HL-60 (cell line): ENCODE measurements around the gene RSRC1.
"Not testable (repeated sequence)": the region's sequence is repeated elsewhere in the genome, so short reads cannot be mapped to it uniquely, and the experiment has no call there.

Source experiments
- DNase-seq, 2 experiments: peaks; one replicate each; pipeline ENCODE4 v3.0.0-alpha.2; 2010 to 2020; ENCODE audit warnings: low read depth in 1 of 2, low spot score in 1 of 2
- H3K27ac ChIP-seq: fragments of 250-450 bp; sonication (Bioruptor Pico); replicated peaks from 2 replicates; pipeline ENCODE4 v1.5.1; 2020; ENCODE audit warnings: mild to moderate bottlenecking, moderate library complexity
- H3K27me3 ChIP-seq: fragments of 250-450 bp; sonication (Bioruptor Pico); 2 replicates; pipeline ENCODE4 v1.5.1; 2021; ENCODE audit warnings: mild to moderate bottlenecking, moderate library complexity; ENCODE audit not compliant: insufficient read depth, poor library complexity, severe bottlenecking
- H3K4me3 ChIP-seq: replicated peaks from 2 replicates; pipeline ENCODE4 v1.5.1; 2011; ENCODE audit warnings: mild to moderate bottlenecking, control low read depth, low read length; ENCODE audit not compliant: insufficient read depth
- GABPA ChIP-seq: IDR thresholded peaks from 2 replicates; pipeline ENCODE4 v1.6.1; 2012; ENCODE audit warnings: low read depth
- POLR2AphosphoS5 ChIP-seq: IDR thresholded peaks from 2 replicates; pipeline ENCODE4 v1.6.1; 2012; ENCODE audit warnings: low read depth
- SPI1 ChIP-seq: IDR thresholded peaks from 2 replicates; pipeline ENCODE4 v1.6.1; 2012; ENCODE audit warnings: low read depth, mild to moderate bottlenecking, borderline replicate concordance
- long read RNA-seq: library from polyadenylated mRNA; unstranded; transcript quantifications from one replicate; pipeline ENCODE4 v2.0.0, GENCODE V29; 2020
- TF ChIP-seq, protein P1 (sequence below): IDR thresholded peaks from 2 replicates; pipeline ENCODE4 v1.6.1; 2012; ENCODE audit warnings: low read depth; ENCODE audit not compliant: insufficient replicate concordance
- TF ChIP-seq, protein P2 (sequence below): IDR thresholded peaks from one replicate; pipeline ENCODE4 v1.5.1; 2011; ENCODE audit warnings: low read length, control low read depth, inconsistent platforms; ENCODE audit not compliant: insufficient read depth

The RSRC1 gene, protein sequence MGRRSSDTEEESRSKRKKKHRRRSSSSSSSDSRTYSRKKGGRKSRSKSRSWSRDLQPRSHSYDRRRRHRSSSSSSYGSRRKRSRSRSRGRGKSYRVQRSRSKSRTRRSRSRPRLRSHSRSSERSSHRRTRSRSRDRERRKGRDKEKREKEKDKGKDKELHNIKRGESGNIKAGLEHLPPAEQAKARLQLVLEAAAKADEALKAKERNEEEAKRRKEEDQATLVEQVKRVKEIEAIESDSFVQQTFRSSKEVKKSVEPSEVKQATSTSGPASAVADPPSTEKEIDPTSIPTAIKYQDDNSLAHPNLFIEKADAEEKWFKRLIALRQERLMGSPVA
- long read RNA-seq, transcript RSRC1-201 (10 exons, 1,727 nt) = major isoform, 18 of 67 reads
- long read RNA-seq, transcript RSRC1-215 (10 exons, 1,738 nt) = minor isoform, 11 of 67 reads
- long read RNA-seq, partial matches to known transcripts = 17 of 67 reads
- long read RNA-seq, other reads (novel, unspliced or antisense) = 17 of 67 reads

DNA sequence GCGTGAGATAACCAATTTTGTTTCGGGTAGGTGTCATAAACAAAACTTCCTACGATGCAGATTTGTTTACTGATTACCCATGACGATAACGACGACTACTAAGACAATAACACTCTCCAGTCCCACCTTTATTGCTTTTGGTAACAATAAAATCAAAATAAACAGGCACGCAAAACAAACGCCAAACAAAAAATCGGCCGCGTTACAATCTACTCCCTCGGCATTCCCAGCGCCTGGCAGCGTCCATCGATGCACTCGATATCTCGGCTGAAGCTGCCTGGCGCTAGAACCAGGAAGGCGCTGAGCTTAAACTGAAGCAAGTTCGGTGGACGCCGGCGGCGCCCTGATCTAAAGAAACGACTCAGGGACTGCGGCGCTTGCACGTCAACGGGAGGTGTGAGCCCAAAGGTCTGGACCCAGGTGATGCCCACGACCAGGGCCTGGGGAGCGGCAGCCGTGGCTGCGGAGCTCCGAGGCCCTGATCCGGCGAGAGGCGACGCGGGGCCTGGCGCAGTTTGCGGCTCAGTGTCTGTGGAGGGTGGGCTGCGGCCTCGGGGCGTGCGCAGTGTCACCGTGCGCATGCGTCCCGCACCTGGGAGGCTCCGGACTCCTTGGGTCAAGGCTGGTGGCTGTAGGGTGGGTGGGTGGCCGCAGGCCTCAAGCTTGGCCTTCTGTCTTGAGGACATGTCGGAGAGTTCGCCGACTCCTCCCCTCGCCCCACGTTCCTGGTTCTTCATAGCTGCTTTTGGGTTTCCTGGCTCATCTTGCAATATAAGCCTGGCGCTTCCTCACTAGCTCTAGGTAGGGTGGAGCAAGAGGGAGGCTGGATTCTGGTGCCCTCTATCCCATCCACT, at the start of gene RSRC1:
Gene RSRC1 (plus strand): TSS at position 286 of the 854 bp plus-strand sequence. CDS start 12,016 bp downstream, outside the sequence.
- peak within 1 kb of the TSS; percentile 94 for H3K27ac ChIP-seq
- DNase-seq = peak; percentile 77 to 90
- H3K4me3 ChIP-seq = peak within 1 kb of the TSS; percentile 88
- no peaks in the 10 kb centered on the region for H3K27me3 ChIP-seq
- TF ChIP-seq GABPA (no peak), POLR2AphosphoS5 (peak; percentile 75), SPI1 (peak; percentile 43; the same call in 1 of the 2 replicates)
- TF ChIP-seq, protein P1, sequence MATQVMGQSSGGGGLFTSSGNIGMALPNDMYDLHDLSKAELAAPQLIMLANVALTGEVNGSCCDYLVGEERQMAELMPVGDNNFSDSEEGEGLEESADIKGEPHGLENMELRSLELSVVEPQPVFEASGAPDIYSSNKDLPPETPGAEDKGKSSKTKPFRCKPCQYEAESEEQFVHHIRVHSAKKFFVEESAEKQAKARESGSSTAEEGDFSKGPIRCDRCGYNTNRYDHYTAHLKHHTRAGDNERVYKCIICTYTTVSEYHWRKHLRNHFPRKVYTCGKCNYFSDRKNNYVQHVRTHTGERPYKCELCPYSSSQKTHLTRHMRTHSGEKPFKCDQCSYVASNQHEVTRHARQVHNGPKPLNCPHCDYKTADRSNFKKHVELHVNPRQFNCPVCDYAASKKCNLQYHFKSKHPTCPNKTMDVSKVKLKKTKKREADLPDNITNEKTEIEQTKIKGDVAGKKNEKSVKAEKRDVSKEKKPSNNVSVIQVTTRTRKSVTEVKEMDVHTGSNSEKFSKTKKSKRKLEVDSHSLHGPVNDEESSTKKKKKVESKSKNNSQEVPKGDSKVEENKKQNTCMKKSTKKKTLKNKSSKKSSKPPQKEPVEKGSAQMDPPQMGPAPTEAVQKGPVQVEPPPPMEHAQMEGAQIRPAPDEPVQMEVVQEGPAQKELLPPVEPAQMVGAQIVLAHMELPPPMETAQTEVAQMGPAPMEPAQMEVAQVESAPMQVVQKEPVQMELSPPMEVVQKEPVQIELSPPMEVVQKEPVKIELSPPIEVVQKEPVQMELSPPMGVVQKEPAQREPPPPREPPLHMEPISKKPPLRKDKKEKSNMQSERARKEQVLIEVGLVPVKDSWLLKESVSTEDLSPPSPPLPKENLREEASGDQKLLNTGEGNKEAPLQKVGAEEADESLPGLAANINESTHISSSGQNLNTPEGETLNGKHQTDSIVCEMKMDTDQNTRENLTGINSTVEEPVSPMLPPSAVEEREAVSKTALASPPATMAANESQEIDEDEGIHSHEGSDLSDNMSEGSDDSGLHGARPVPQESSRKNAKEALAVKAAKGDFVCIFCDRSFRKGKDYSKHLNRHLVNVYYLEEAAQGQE = peak; percentile 51
- TF ChIP-seq, protein P2, sequence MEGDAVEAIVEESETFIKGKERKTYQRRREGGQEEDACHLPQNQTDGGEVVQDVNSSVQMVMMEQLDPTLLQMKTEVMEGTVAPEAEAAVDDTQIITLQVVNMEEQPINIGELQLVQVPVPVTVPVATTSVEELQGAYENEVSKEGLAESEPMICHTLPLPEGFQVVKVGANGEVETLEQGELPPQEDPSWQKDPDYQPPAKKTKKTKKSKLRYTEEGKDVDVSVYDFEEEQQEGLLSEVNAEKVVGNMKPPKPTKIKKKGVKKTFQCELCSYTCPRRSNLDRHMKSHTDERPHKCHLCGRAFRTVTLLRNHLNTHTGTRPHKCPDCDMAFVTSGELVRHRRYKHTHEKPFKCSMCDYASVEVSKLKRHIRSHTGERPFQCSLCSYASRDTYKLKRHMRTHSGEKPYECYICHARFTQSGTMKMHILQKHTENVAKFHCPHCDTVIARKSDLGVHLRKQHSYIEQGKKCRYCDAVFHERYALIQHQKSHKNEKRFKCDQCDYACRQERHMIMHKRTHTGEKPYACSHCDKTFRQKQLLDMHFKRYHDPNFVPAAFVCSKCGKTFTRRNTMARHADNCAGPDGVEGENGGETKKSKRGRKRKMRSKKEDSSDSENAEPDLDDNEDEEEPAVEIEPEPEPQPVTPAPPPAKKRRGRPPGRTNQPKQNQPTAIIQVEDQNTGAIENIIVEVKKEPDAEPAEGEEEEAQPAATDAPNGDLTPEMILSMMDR = no peak

DNA sequence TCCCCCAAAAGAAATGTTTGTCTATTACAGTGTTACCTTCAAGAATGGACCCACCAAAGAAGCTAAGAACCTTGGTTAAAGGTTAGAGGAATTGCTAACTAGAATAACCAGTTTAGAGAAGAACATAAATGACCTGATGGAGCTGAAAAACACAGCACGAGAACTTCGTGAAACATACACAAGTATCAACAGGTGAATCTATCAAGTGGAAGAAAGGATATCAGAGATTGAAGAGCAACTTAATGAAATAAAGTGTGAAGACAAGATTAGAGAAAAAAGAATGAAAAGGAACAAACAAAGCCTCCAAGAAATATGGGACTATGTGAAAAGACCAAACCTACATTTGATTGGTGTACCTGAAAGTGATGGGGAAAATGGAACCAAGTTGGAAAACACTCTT, 44.3 kb upstream of the RSRC1 start:
- not testable (repeated sequence) for H3K27me3 ChIP-seq, H3K4me3 ChIP-seq, DNase-seq, H3K27ac ChIP-seq

DNA sequence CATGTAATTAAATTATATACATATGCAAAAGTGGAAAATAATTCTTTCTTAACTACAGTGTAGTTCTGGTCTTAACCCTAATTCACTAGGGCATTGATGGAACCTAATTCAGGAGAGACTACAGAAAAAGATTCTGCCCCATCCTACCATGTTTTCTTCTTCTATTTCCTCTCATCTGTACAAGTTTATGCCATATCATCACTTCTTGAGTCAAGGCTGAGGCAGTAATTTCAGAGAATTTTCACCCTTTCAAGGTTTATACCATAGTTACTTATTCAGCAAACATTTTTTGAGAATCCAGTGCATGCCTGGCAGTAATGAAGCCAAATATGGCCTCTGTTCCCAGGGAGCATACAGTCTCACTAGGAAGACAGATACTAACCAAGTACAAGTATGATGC, 37.1 kb upstream of the RSRC1 start:
- TF ChIP-seq GABPA (no peak), POLR2AphosphoS5 (no peak), SPI1 (no peak)
- TF ChIP-seq, protein P1 = no peak
- TF ChIP-seq, protein P2 = no peak

DNA sequence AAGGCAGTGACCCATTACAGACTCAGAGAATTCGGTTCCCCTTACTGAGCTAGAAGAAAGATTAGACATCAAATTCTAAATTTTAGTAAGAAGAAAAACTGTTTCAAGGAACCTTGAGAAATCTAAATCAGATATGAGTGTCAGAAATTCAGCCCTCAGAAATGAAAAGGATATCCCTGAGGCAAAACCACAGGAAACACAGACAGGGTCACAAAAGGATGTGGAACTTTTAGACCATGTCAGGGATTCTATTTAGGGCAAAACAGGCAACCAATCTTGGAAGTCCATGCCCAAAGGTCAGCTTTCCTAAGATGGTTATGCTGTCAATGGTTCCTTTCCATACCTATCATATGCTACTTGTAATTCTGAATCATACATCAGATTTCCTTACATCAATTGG, 35.3 kb upstream of the RSRC1 start:
- TF ChIP-seq, protein P2 = no peak
- TF ChIP-seq SPI1 = no peak
- no peak for TF ChIP-seq GABPA
- no peak for TF ChIP-seq POLR2AphosphoS5
- TF ChIP-seq, protein P1 = no peak
- DNase-seq = no peak
- Histone ChIP-seq H3K4me3 (no peak overlapping the region), H3K27ac (no peak overlapping the region), H3K27me3 (no peaks in the 10 kb centered on the region)

More for the DNA sequence above, 37.1 kb upstream of the RSRC1 start:
- H3K4me3 ChIP-seq = no peak overlapping the region
- H3K27me3 ChIP-seq = no peaks in the 10 kb centered on the region
- DNase-seq = no peak
- no peak overlapping the region for H3K27ac ChIP-seq
